Keratinocyte (primary cell): ENCODE data around the gene FKBP10. TPM values are rescaled to one million over a fixed set of nuclear protein-coding genes. Genes with fewer than 3 reads are reported as not detected.
A peak's percentile ranks its signal among the peaks of the same experiment; 100 is the strongest.

ENCODE experiments used
- DNase-seq: peaks from one replicate; pipeline ENCODE4 v3.0.0-alpha.2; 2011; ENCODE audit warnings: low read depth, missing footprints, low spot score
- FAIRE-seq: peaks from 2 replicates; lab custom pipeline; 2011; peaks lifted over from hg19 to GRCh38; lab: Jason Lieb, UNC
- H2AFZ ChIP-seq: 2 replicates; pipeline ENCODE4 v1.6.0; 2012; ENCODE audit warnings: low read length, control low read depth, inconsistent platforms; ENCODE audit not compliant: control insufficient read depth
- H3K27ac ChIP-seq: 2 replicates; pipeline ENCODE4 v1.5.1; 2011; ENCODE audit warnings: low read length; ENCODE audit not compliant: control insufficient read depth, insufficient read depth
- H3K27me3 ChIP-seq: 3 replicates; pipeline ENCODE4 v1.6.0; 2011; ENCODE audit warnings: low read length; ENCODE audit not compliant: control insufficient read depth, insufficient read depth; ENCODE audit errors: extremely low read depth
- H3K36me3 ChIP-seq, 2 experiments: 2 replicates in 1 of 2; 3 replicates in 1 of 2; pipeline ENCODE4 v1.5.1; 2011; ENCODE audit warnings: low read length in 2 of 2, mild to moderate bottlenecking in 1 of 2; ENCODE audit not compliant: control insufficient read depth in 2 of 2, insufficient read depth in 2 of 2; ENCODE audit errors: extremely low read depth in 1 of 2
- H3K4me1 ChIP-seq: 3 replicates; pipeline ENCODE4 v1.5.1; 2011; ENCODE audit warnings: low read length; ENCODE audit not compliant: control insufficient read depth, insufficient read depth; ENCODE audit errors: extremely low read depth
- H3K4me2 ChIP-seq: 3 replicates; pipeline ENCODE4 v1.6.0; 2011; ENCODE audit warnings: low read depth, low read length; ENCODE audit not compliant: control insufficient read depth, insufficient read depth; ENCODE audit errors: extremely low read depth
- H3K4me3 ChIP-seq, 3 experiments: fragments of 200-600 bp in 1 of 3; sonication (generic) in 1 of 3; 2 replicates in 2 of 3; 3 replicates in 1 of 3; pipeline ENCODE4 v1.5.1; 2011 to 2016; ENCODE audit warnings: low read length in 3 of 3, mild to moderate bottlenecking in 3 of 3, control low read depth in 2 of 3, inconsistent platforms in 1 of 3, low read depth in 1 of 3, mixed read lengths in 1 of 3, mixed run types in 1 of 3, moderate library complexity in 1 of 3; ENCODE audit not compliant: control insufficient read depth in 2 of 3, insufficient read depth in 2 of 3; ENCODE audit errors: extremely low read depth in 1 of 3
- H3K79me2 ChIP-seq: 2 replicates; pipeline ENCODE4 v1.6.0; 2012; ENCODE audit warnings: low read length; ENCODE audit not compliant: control insufficient read depth, insufficient read depth
- H3K9ac ChIP-seq: 3 replicates; pipeline ENCODE4 v1.6.0; 2011; ENCODE audit warnings: low read length; ENCODE audit not compliant: control insufficient read depth, insufficient read depth; ENCODE audit errors: extremely low read depth
- H3K9me1 ChIP-seq: 3 replicates; pipeline ENCODE4 v1.6.0; 2011; ENCODE audit warnings: low read length; ENCODE audit not compliant: control insufficient read depth, insufficient read depth; ENCODE audit errors: extremely low read depth
- H3K9me3 ChIP-seq: 2 replicates; pipeline ENCODE4 v1.5.1; 2012; ENCODE audit warnings: low read depth, low read length; ENCODE audit not compliant: control insufficient read depth
- H4K20me1 ChIP-seq: 3 replicates; pipeline ENCODE4 v1.6.0; 2011; ENCODE audit warnings: low read length; ENCODE audit not compliant: control insufficient read depth, insufficient read depth; ENCODE audit errors: extremely low read depth
- CTCF ChIP-seq, 3 experiments: IDR thresholded peaks in 1 of 3; conservative IDR thresholded peaks in 1 of 3; optimal IDR thresholded peaks in 1 of 3; 2 replicates in 2 of 3; 3 replicates in 1 of 3; pipeline versions ENCODE3 to v1.5.1; 2011; ENCODE audit warnings: low read length in 3 of 3, mild to moderate bottlenecking in 3 of 3, moderate library complexity in 2 of 3, control low read depth in 1 of 3, inconsistent platforms in 1 of 3; ENCODE audit not compliant: insufficient read depth in 2 of 3; ENCODE audit errors: extremely low read depth in 1 of 3
- EZH2 ChIP-seq: IDR thresholded peaks from one replicate; pipeline ENCODE4 v1.6.1; 2012; ENCODE audit warnings: inconsistent platforms, mild to moderate bottlenecking, low read length, moderate library complexity
- dilution Hi-C: fragments of 300-500 bp; cut with MboI; formaldehyde crosslinking; loops from one replicate; pipeline ENCODE4 v1.7.0; 2020; ENCODE audit warnings: low sequenced_read_pairs; ENCODE audit not compliant: extremely low pct_ligation_motif_present
- polyA minus RNA-seq, 3 experiments: library from RNA; depleted of rRNA, polyadenylated mRNA; stranded (reverse); fragments of >200 nt; gene quantifications; 1 replicate in 1 of 3; 2 replicates in 1 of 3; 3 replicates in 1 of 3; pipeline ENCODE4 v1.2.3, GENCODE V29; 2011
- polyA plus RNA-seq, 5 experiments: library from polyadenylated mRNA; depleted of rRNA in 3 of 5; stranded (reverse) in 3 of 5; stranded (forward) in 1 of 5; unstranded in 1 of 5; fragments of >200 nt; gene quantifications; 1 replicate in 1 of 5; 2 replicates in 3 of 5; 3 replicates in 1 of 5; pipeline versions ENCODE4 v1.2.1 to v1.2.3, GENCODE V29; 2011 to 2012; ENCODE audit warnings: missing spikeins in 2 of 5, low read depth in 1 of 5, low replicate concordance in 1 of 5

Gene FKBP10
- polyA plus RNA-seq (0.37 to 0.73 TPM (median 0.38 TPM) in 3 replicates), polyA minus RNA-seq (0.13 to 4.1 TPM (median 2.9 TPM) in 3 replicates)
- polyA plus RNA-seq (2011; ENCODE audit: low read depth), result 1.3 TPM
- polyA plus RNA-seq (2011; cell fraction: cytosol; rRNA removed), result 0.29 and 0.32 TPM in 2 replicates
- polyA plus RNA-seq (2011; cell fraction: nucleus; rRNA removed), result 1.6 and 2.1 TPM in 2 replicates
- polyA plus RNA-seq (2012; ENCODE audit: low replicate concordance), result 0.14 and 0.62 TPM in 2 replicates
- 0.96 TPM for polyA minus RNA-seq (2011; cell fraction: cytosol; rRNA and poly(A)+ RNA removed)
- 1.2 and 1.8 TPM in 2 replicates for polyA minus RNA-seq (2011; cell fraction: nucleus; rRNA and poly(A)+ RNA removed)

GRCh38 chr17:41812381-41813151, at the start of gene FKBP10:
FKBP10 (plus strand) TSS chr17:41813004; CDS start chr17:41813035, 31 bp downstream.
- dilution Hi-C loops, result no loop called here
- no peak for DNase-seq
- Histone ChIP-seq H3K4me3 (peak within 1 kb of the TSS; percentile 43 to 75 (median 63)), H3K79me2 (no peaks in the 10 kb centered on the region), H3K27me3 (peaks cover 16% of the 10 kb centered on the region), H3K4me2 (peak within 1 kb of the TSS; percentile 80), H2AFZ (peak within 1 kb of the TSS; percentile 71), H3K27ac (no peak within 1 kb of the TSS), H3K9ac (peak within 1 kb of the TSS; percentile 69), H3K9me3 (no peaks in the 10 kb centered on the region), H4K20me1 (no peaks in the 10 kb centered on the region), H3K9me1 (no peaks in the 10 kb centered on the region), H3K36me3 (peaks cover 0 to 2% of the 10 kb centered on the region in 2 experiments), H3K4me1 (peaks cover 8% of the 10 kb centered on the region)
- no peak for FAIRE-seq
- TF ChIP-seq CTCF (optimal IDR thresholded peaks at IDR 0.05 in 1 of 3, IDR thresholded peaks at IDR 0.05 in 1 of 3, conservative IDR thresholded peaks at IDR 0.05 in 1 of 3; ENCODE audit: extremely low read depth in 1 of 3, insufficient read depth in 2 of 3, low read length in 3 of 3) (no peak), EZH2 (no peak)

GRCh38 chr17:41763327-41763726, 49.5 kb upstream of the FKBP10 start:
- H4K20me1 ChIP-seq, result peaks cover 14% of the 10 kb centered on the region

More at GRCh38 chr17:41763327-41763726, 49.5 kb upstream of the FKBP10 start:
- DNase-seq, result no peak
- H3K36me3 ChIP-seq, result peaks cover 54 to 64% of the 10 kb centered on the region in 2 experiments
- H3K4me2 ChIP-seq, result no peak overlapping the region
- no peaks in the 10 kb centered on the region for H3K9me1 ChIP-seq
- dilution Hi-C loops, result no loop called here
- H2AFZ ChIP-seq, result no peak overlapping the region
- H3K4me1 ChIP-seq, result no peaks in the 10 kb centered on the region
- peaks cover 43% of the 10 kb centered on the region for H3K79me2 ChIP-seq
- no peak overlapping the region for H3K27ac ChIP-seq
- no peak overlapping the region for H3K9ac ChIP-seq
- no peak overlapping the region for H3K4me3 ChIP-seq
- no peaks in the 10 kb centered on the region for H3K9me3 ChIP-seq
- TF ChIP-seq EZH2 (no peak), CTCF (optimal IDR thresholded peaks at IDR 0.05 in 1 of 3, IDR thresholded peaks at IDR 0.05 in 1 of 3, conservative IDR thresholded peaks at IDR 0.05 in 1 of 3; ENCODE audit: extremely low read depth in 1 of 3, insufficient read depth in 2 of 3, low read length in 3 of 3) (no peak)
- FAIRE-seq, result no peak
- no peaks in the 10 kb centered on the region for H3K27me3 ChIP-seq
